Stimulated activated CD4-positive, alpha-beta T cell treated with anti-CD3 and anti-CD28 coated beads, Interleukin-1b, Interleukin-23, amount 100 ng/mL, for 1 hour (primary cell): Measurements from ENCODE around the gene LRRC53.

ENCODE experiments used
- DNase-seq, 2 donors: peaks; one replicate each; pipeline ENCODE4 v3.0.0-alpha.2; 2020; ENCODE audit warnings: low read depth in 2 of 2

Gene LRRC53

GRCh38 chr1:74430342-74430934 lies 82.0 kb downstream of the LRRC53 start:
- DNase-seq: no peak

GRCh38 chr1:74429580-74429979 lies 82.8 kb downstream of the LRRC53 start:
- DNase-seq: no peak

GRCh38 chr1:74427681-74428080 lies 84.7 kb downstream of the LRRC53 start:
- no peak for DNase-seq

- DNase-seq: no peak
Measured at GRCh38 chr1:74426208-74426937, 86.0 kb downstream of the LRRC53 start.

- no peak for DNase-seq
Measured at GRCh38 chr1:74425676-74426075, 86.7 kb downstream of the LRRC53 start.

- DNase-seq: no peak
Measured at GRCh38 chr1:74423471-74423870, 88.9 kb downstream of the LRRC53 start.

GRCh38 chr1:74422421-74423292 lies 89.8 kb downstream of the LRRC53 start:
- DNase-seq: no peak

- no peak for DNase-seq
Measured at GRCh38 chr1:74420467-74420866, 91.9 kb downstream of the LRRC53 start.
